ENCODE measurements around the gene PARP15.
"Not testable (repeated sequence)": the region's sequence is repeated elsewhere in the genome, so short reads cannot be mapped to it uniquely, and the experiment has no call there.

- not testable (repeated sequence) for TF ChIP-seq CTCF (IDR thresholded peaks at IDR 0.05; ENCODE audit: extremely low read depth in 1 of 2, insufficient read depth in 1 of 2, low read depth in 1 of 2, low read length in 2 of 2); POLR2AphosphoS5 (IDR thresholded peaks at IDR 0.05; ENCODE audit: insufficient read depth, low read depth, low read length); POLR2A (IDR thresholded peaks at IDR 0.05; ENCODE audit: low read depth, low read length); EZH2 (IDR thresholded peaks at IDR 0.05; ENCODE audit: borderline replicate concordance, low read depth, low read length, severe bottlenecking); MYC (IDR thresholded peaks at IDR 0.05; ENCODE audit: low read depth, low read length); JUN (IDR thresholded peaks at IDR 0.05; ENCODE audit: borderline replicate concordance, insufficient read depth, insufficient read length, low read depth); FOS (IDR thresholded peaks at IDR 0.05; ENCODE audit: borderline replicate concordance, insufficient read depth, low read length)
Measured at GRCh38 chr3:122568131-122568530, 9.3 kb upstream of the PARP15 start.

All from endothelial cell of umbilical vein (primary cell).